Measurements from ENCODE around the gene CDC73. TPM values are rescaled to one million over a fixed set of nuclear protein-coding genes. Genes with fewer than 3 reads are reported as not detected.

The CDC73 gene
- total and polyA plus RNA-seq, 9 of the 15 experiments (the other 6 are each of a cell fraction or from before 2014, with no cell fraction given), result 19.0 to 61.7 (median 30.1) TPM

- POLR2A ChIA-PET, result interaction anchor here (2.6 kb wide), 1 partner anchor 7 kb away, joined by 5 read pairs; no protein-coding TSS in a partner anchor
These were observed 13.4 kb upstream of the CDC73 start for GRCh38 chr1:193108471-193108870.

More at GRCh38 chr1:193108471-193108870, 13.4 kb upstream of the CDC73 start:
- no peak overlapping the region for H3K27ac ChIP-seq (ENCODE audit: extremely low read depth, low read depth, low read length)
- intact Hi-C loops (cut with micrococcal nuclease) (no loop called here), in situ Hi-C loops (cut with MboI) (no loop called here)
- peaks cover 19% of the 10 kb centered on the region for H3K79me2 ChIP-seq (ENCODE audit: control insufficient read depth, insufficient read depth, low read length)
- H3K9me1 ChIP-seq (ENCODE audit: control insufficient read depth, insufficient read depth, low read length), result no peaks in the 10 kb centered on the region
- peaks cover 27 to 31% of the 10 kb centered on the region in 2 experiments for H3K4me1 ChIP-seq (replicated peaks in 1 of 2; ENCODE audit: control insufficient read depth in 2 of 2, insufficient read depth in 2 of 2, low read length in 2 of 2)
- no peak overlapping the region for H3K4me2 ChIP-seq (ENCODE audit: insufficient read depth, low read length)
- FAIRE-seq, result no peak
- 0 out of 3 replicates have a peak, but pooled peaks cover under 1% of the 10 kb centered on the region for H3K36me3 ChIP-seq (ENCODE audit: control insufficient read depth, insufficient read depth, low read length)
- H3K4me3 ChIP-seq, result no peak overlapping the region
- ATAC-seq, result no peak
- CTCF ChIA-PET (ENCODE audit: low intra/inter-chr PET ratio), result no interaction called here
- TF ChIP-seq PHF20 (IDR thresholded peaks at IDR 0.05; ENCODE audit: partially characterized antibody) (no peak), KDM4B (IDR thresholded peaks at IDR 0.05; ENCODE audit: borderline replicate concordance in 2 of 2, low read depth in 1 of 2) (no peak), HLTF (IDR thresholded peaks at IDR 0.05) (no peak), RERE (CRISPR knock-in tag; IDR thresholded peaks at IDR 0.05; ENCODE audit: borderline replicate concordance) (no peak), AFF1 (IDR thresholded peaks at IDR 0.05; ENCODE audit: low read depth in 1 of 2, partially characterized antibody in 2 of 2) (no peak), TOE1 (IDR thresholded peaks at IDR 0.05; ENCODE audit: borderline replicate concordance) (no peak), TOE1 (CRISPR knock-in tag; IDR thresholded peaks at IDR 0.05; ENCODE audit: borderline replicate concordance, low read depth) (no peak), HOXB6 (CRISPR knock-in tag; IDR thresholded peaks at IDR 0.05; ENCODE audit: borderline replicate concordance) (no peak), PRPF4 (IDR thresholded peaks at IDR 0.05; ENCODE audit: insufficient read depth, low read depth, low read length, poor library complexity, severe bottlenecking) (no peak), RBM17 (IDR thresholded peaks at IDR 0.05; ENCODE audit: borderline replicate concordance, low read depth, low read length) (no peak), TARDBP (IDR thresholded peaks at IDR 0.05) (no peak), ZNF347 (CRISPR knock-in tag; IDR thresholded peaks at IDR 0.05; ENCODE audit: low read depth) (no peak), SMARCB1 (IDR thresholded peaks at IDR 0.05; ENCODE audit: insufficient read length, low read depth) (no peak), POLR3A (IDR thresholded peaks at IDR 0.05; ENCODE audit: borderline replicate concordance, extremely low read depth, insufficient read depth, insufficient read length) (no peak)
- H4K20me1 ChIP-seq (replicated peaks; ENCODE audit: control insufficient read depth, insufficient read depth, low read length), result no peaks in the 10 kb centered on the region
- H3K9me3 ChIP-seq (replicated peaks; ENCODE audit: control insufficient read depth, insufficient read depth, low read depth, low read length), result no peaks in the 10 kb centered on the region
- H3K9ac ChIP-seq (ENCODE audit: insufficient read depth in 1 of 2, low read depth in 2 of 2, low read length in 2 of 2), result no peak overlapping the region
- no peak overlapping the region for H2AFZ ChIP-seq (ENCODE audit: low read depth, low read length)
- H3K27me3 ChIP-seq (ENCODE audit: control insufficient read depth in 2 of 2, insufficient read depth in 2 of 2, low read length in 2 of 2), result no peaks in the 10 kb centered on the region
- DNase-seq (ENCODE audit: extremely low read depth in 1 of 4, low spot score in 3 of 4), result no peak
- no TSS peak for BruUV-seq (replicated peaks)
- WGBS (ENCODE audit: insufficient coverage, low coverage, missing lambda C conversion rate), result 44% methylated on average over 3 of the region's 3 CpGs
